GM19193 (cell line): ENCODE results near the gene NDUFB7.

Experiments
- POLR2A ChIP-seq: IDR thresholded peaks from 4 replicates; pipeline ENCODE4 v1.6.1; 2011; ENCODE audit not compliant: insufficient read depth, insufficient read length; ENCODE audit errors: extremely low read depth

NDUFB7 gene

GRCh38 chr19:14571695-14572490 is at the start of gene NDUFB7:
Gene NDUFB7 (minus strand): TSS chr19:14572066. CDS start chr19:14572000, 66 bp downstream.
- peak; percentile 87 for TF ChIP-seq POLR2A

- TF ChIP-seq POLR2A: no peak
Measured at GRCh38 chr19:14619404-14619803, 47.5 kb upstream of the NDUFB7 start.

- no peak for TF ChIP-seq POLR2A
Measured at GRCh38 chr19:14616407-14616806, 44.5 kb upstream of the NDUFB7 start.

GRCh38 chr19:14615623-14616022 is 43.8 kb upstream of the NDUFB7 start:
- TF ChIP-seq POLR2A: no peak

- TF ChIP-seq POLR2A: peak; percentile 39
Measured at GRCh38 chr19:14614099-14614412, 42.2 kb upstream of the NDUFB7 start.

GRCh38 chr19:14612657-14613056 is 40.8 kb upstream of the NDUFB7 start:
- no peak for TF ChIP-seq POLR2A

- TF ChIP-seq POLR2A: no peak
Measured at GRCh38 chr19:14611051-14611450, 39.2 kb upstream of the NDUFB7 start.

- TF ChIP-seq POLR2A: no peak
Measured at GRCh38 chr19:14606627-14607026, 34.8 kb upstream of the NDUFB7 start.

- TF ChIP-seq POLR2A: no peak
Measured at GRCh38 chr19:14603990-14604387, 32.1 kb upstream of the NDUFB7 start.

GRCh38 chr19:14599548-14600147 is 27.8 kb upstream of the NDUFB7 start:
- TF ChIP-seq POLR2A: no peak

GRCh38 chr19:14595558-14595957 is 23.7 kb upstream of the NDUFB7 start:
- TF ChIP-seq POLR2A: no peak

- TF ChIP-seq POLR2A: peak; percentile 6
Measured at GRCh38 chr19:14585187-14585586, 13.3 kb upstream of the NDUFB7 start.

- peak; percentile 98 for TF ChIP-seq POLR2A
Measured at GRCh38 chr19:14582894-14583340, 11.1 kb upstream of the NDUFB7 start, which contains the start of gene CLEC17A. Gene CLEC17A (plus strand): TSS chr19:14583084. CDS start chr19:14583161, 77 bp downstream.

GRCh38 chr19:14580623-14581237 is 8.9 kb upstream of the NDUFB7 start:
- no peak for TF ChIP-seq POLR2A

GRCh38 chr19:14577885-14578427 is 6.1 kb upstream of the NDUFB7 start:
- peak; percentile 36 for TF ChIP-seq POLR2A
